Measurements from ENCODE around the gene CADM1.

Gene CADM1

GRCh38 chr11:115244758-115245157 is 259.5 kb downstream of the CADM1 start:
- DNase-seq (ENCODE audit: low spot score): peak; percentile 53

GRCh38 chr11:115244296-115244695 is 259.9 kb downstream of the CADM1 start:
- peak; percentile 39 for DNase-seq (ENCODE audit: low spot score)

DNA sequence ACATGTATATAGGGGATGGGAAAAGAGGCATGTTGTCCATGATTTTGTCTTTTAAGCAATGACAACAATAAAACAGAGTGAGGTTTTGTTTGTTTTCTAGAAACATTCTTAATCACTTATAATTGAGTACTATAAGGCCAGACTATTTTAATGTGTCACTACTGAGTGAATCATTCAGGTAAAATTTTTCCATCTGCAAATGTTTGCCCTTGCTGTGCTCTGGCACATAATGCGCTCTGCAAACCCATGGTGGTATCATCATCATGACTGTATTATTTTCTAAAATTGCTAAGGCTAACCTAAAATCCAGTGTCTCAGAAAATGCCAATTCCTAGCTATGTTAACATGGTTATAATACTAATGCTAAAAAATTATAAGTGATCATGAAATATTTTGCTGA is 261.2 kb downstream of the CADM1 start:
- DNase-seq (ENCODE audit: low spot score): peak; percentile 55

DNA sequence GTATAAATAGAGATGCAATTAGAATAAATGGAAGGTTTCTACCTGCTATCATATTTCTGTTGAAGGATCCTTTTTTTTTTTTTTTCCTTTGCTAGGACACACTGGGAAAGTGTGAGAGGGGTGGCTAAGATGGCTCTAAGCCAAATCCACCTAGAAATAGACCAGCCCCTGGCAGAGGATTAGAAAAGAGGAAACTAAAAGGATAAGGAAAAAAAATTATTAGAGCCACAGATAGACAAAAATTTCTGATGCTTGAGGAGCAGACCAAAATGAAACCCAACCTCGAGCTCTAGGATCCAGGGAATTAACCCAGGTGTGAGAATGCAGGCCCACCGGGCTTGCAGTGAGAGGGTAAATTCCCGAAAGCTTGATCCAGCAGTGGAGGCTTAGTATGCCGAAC is 262.3 kb downstream of the CADM1 start:
- no peak for DNase-seq (ENCODE audit: low spot score)

- no peak for DNase-seq (ENCODE audit: low spot score)
Observed at GRCh38 chr11:115238791-115239190, 265.4 kb downstream of the CADM1 start.

DNA sequence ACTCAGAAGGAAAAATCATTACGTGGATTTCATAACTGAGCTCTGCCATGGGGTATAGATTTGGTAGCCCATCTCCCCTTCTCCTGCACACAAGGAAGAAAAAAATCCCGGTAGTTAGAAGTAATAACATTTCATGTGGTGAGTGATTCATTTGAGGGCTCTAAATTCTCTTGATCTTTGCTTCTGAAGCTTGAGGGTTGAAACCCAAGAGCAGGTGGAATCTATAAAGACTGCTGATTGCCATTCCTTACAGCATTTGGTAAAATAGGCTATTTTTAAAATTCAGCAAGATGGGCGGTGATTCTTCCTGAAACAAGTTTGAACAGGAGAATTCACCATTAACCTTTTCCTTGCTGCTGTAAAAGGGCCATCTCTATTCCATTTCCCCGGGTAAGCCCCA is 266.1 kb downstream of the CADM1 start:
- DNase-seq (ENCODE audit: low spot score): no peak

DNA sequence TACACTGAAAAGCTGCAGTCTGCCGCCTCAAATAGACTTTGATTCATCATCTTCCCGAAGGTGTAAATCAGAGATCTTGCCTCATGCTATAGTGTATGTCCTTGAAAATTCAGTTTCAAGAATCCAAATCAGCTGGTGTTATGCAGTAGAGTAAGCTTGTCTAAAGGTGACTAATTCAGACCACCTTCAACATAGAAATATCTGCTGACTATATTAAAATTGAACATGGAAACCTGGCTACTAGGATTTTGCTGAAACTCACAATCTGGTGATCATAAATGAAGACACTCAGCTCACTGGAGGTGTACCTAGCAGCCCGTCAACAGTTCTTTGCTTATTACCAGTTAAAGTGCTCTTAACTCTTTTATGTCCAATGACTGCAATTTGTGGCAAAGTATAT is 266.6 kb downstream of the CADM1 start:
- DNase-seq (ENCODE audit: low spot score): no peak

DNA sequence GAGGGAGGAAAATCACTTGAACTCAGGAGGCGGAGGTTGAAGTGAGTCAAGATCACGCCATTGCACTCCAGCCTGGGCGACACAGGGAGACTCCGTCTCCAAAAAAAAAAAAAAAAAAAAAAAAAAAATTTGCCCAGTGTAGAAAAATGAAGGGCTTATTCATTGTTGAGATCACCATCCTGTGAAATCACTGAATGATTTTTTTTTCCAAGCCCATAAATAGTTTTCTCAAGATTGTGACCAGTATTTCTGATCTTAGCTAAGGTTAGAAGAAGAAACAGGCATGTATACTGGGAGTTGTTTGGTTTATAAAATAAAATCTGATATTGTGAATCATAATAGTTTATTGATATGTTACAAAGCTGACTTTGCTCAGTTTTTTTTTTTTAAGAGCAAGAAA is 269.4 kb downstream of the CADM1 start:
- no peak for DNase-seq (ENCODE audit: low spot score)

GRCh38 chr11:115226556-115226955 is 277.7 kb downstream of the CADM1 start:
- DNase-seq (ENCODE audit: low spot score): no peak

GRCh38 chr11:115224551-115224950 is 279.7 kb downstream of the CADM1 start:
- DNase-seq (ENCODE audit: low spot score): no peak

DNA sequence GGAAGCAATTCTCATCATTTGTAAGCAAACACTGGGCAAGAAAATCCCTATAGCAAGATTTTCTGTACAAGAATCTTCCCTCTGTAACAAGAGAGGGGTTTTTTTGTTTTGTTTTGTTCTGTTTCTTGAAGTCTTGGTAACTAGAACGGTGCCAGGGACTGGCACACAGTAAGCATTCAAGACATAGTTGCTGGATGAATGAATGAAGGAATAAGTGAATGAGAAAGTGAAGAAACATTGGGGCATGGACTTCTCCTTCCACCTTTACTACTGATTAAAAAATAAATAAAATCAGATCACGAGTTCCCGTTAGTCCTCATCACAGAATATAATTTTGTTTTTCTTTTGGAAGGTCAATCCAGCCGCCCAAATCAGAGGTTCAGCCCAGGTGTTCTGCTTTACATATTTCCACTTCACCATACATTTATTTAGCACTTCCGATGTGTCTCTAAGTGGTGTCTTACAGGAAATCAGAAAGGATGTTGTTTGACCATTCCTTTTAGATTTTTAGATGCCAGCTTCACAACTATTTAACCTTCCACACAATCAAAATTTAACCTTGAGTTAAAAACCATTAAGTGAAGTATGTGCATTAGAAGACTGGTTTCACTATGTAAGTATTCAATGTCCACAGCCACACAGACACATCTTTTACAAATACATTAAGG is 281.2 kb downstream of the CADM1 start:
- no peak for DNase-seq (ENCODE audit: low spot score)

GRCh38 chr11:115222218-115222862 is 281.9 kb downstream of the CADM1 start:
- DNase-seq (ENCODE audit: low spot score): peak; percentile 67

DNA sequence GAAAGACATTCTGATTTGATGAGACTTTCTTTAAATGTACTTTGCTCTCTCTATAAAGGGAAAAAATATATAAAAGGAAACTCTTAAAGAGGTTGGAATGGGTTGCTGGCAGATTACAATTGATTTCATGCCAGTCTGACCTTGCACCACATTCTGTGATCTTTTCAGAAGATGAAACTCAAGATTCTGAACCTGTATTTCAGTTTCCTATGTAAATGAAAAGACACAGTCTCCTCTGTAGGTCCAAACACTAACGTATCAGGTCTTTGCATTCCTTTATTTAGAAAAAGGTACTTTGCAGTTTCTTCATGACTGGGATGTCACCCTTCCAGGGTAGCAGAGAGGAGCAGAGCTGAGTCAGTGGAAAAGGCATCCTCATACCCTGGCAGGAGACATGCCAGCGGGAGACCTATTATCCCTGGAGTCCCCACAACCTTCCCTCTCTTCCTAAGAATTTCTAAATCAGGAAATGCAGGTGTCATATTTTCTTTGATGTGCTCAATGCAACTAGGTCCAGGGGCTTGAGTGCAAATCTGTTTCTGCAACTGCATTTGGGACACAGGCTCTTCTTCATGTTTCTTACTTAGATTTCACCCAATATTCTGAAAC is 282.6 kb downstream of the CADM1 start:
- DNase-seq (ENCODE audit: low spot score): no peak

- DNase-seq (ENCODE audit: low spot score): no peak
Observed at GRCh38 chr11:115220911-115221310, 283.3 kb downstream of the CADM1 start.

DNA sequence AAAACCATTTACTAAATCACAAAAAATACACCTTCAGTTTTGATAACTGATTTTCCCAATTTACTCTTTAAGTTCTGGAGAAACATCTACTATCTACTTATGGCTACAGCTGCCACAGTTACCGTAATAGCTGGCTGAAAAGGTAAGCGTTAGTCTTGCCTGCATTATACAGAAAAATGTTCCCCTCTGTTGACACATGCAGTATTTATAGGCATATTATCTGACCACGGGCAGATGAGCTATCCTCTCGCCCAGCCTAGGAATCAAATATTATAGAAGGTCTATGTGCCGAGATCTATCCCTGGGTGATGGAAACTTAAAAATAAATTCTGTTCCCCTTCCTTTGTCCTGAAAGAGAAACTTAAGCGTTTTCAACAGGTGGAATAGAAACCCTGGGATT is 283.8 kb downstream of the CADM1 start:
- DNase-seq (ENCODE audit: low spot score): no peak

DNA sequence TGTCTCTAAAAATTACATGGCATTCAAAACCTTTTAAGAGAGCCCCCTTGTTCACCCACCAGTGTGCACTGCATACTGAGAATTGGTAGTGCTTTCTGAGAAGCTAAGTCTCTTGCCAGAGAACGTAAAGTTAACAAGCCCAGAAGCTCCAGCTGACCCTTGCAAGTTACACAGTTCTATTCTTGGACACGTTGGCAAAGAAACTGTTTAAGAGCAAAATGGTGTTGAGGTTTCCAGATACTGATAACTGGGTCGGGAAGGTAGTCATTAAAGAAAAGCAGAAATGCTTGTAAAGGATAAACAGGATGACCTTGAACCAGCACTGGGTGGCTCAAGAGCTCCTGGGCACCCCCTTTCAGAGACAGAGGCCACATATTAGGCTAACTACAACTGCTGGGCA is 284.8 kb downstream of the CADM1 start:
- no peak for DNase-seq (ENCODE audit: low spot score)

- DNase-seq (ENCODE audit: low spot score): no peak
Observed at GRCh38 chr11:115217726-115218311, 286.4 kb downstream of the CADM1 start.

DNA sequence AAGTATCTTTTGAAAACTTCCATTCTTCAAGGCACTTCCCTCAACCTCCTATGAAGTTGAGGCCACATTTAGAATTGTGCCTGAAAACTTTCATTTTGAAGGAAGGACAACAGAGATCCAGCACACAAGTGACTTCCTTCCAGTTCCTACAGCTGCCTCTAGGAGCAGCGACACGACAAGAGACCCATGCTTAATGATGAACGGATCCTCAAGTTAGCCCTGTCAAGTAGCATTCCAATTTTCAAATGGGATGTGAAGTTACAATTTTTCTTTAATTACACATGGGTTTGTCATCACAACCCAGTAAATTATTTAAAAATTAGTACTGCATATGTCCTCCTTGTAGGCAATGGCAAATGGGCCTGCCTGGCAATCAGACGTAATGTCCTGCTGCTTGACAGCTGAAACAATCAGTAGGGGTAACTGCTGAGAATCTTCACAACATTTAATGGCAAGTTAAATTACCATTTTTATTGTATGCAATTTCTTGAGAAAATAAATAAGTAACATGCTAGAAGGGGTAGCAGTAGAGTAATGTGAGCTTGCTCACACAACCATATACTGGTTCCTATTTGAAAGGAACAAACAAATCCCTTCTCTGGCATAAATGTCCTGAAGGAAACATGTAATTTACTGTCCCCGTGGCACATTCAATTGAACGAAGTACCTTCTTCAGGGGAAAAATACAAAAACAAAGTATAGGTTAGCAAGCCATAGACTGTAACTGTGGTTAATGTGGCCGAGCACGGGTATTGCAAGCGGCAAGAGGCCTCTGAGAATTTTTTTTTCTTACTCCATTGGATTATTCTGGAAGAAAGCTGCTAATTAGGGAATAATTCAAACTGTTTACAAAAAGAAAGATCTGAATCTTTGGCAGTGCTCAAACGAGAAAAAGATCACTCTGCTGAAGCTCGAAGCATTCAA is 288.3 kb downstream of the CADM1 start:
- DNase-seq (ENCODE audit: low spot score): no peak

DNA sequence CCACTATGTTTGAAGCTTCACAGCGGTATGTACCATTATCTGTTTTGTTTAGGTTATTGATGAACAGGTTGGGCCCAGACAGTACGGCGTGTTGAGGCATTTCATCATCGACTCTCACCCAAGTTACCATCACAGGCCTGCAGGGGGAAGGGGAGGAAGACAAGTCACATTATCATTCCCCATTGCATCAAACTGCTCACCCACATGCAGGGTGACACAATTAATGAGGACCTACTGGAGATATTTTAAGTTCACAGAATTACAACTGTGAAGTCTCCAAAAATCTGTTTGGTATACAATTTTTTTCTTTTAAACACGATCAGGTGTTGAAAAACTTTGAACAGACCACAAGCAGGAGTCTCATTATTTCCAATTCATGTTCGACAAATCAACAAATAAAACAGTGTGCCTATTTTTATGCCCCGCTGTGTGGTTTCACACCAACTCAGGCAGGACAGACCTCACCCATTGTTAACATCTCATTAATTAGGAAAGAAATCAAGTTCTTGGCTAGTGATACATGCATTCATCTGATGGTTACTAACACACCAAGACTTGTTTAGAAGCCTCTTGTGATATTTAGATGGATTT is 289.5 kb downstream of the CADM1 start:
- DNase-seq (ENCODE audit: low spot score): no peak

- no peak for DNase-seq (ENCODE audit: low spot score)
Observed at GRCh38 chr11:115213007-115213406, 291.2 kb downstream of the CADM1 start.

GRCh38 chr11:115208808-115209259 is 295.4 kb downstream of the CADM1 start:
- no peak for DNase-seq (ENCODE audit: low spot score)

- DNase-seq (ENCODE audit: low spot score): no peak
Observed at GRCh38 chr11:115207916-115208315, 296.3 kb downstream of the CADM1 start.
